ENCODE measurements around the gene VAV3. TPM values are rescaled to one million over a fixed set of nuclear protein-coding genes. Genes with fewer than 3 reads are reported as not detected.

Gene VAV3
- total and polyA plus RNA-seq, 9 of the 15 experiments (the other 6 are each of a cell fraction or from before 2014, with no cell fraction given): not detected

DNA sequence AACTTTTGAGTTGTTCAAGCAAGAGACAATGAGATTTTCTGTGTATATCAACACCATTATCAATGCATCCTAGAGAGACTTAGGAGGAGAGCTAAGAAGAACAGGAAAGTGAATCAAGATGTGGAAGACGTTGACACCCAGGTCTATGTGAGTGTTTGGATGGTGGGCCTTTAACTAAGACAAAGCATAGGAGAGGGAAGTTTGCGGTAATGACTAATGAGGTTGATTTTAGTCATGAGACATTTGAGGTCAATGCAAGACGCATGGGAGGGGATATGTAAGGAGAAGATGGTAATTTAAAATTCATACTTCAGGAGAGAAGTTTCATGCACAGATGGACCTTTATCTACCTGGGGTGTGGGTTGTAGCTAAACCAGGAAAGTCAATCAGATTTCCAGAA, 269.6 kb downstream of the VAV3 start:
- no peaks in the 10 kb centered on the region for H3K9me1 ChIP-seq (ENCODE audit: control insufficient read depth, insufficient read depth, low read length)
- ChIA-PET CTCF (ENCODE audit: low intra/inter-chr PET ratio) (no interaction called here), POLR2A (no interaction called here)
- in situ Hi-C loops (cut with MboI): no loop called here
- DNase-seq (ENCODE audit: extremely low read depth in 1 of 4, low spot score in 3 of 4): no peak
- no peaks in the 10 kb centered on the region for H3K36me3 ChIP-seq (ENCODE audit: control insufficient read depth, insufficient read depth, low read length)
- intact Hi-C loops (cut with micrococcal nuclease): no loop called here
- 0% methylated on average over 3 of the region's 3 CpGs for WGBS (ENCODE audit: insufficient coverage, low coverage, missing lambda C conversion rate)
- no peaks in the 10 kb centered on the region for H3K9me3 ChIP-seq (replicated peaks; ENCODE audit: control insufficient read depth, insufficient read depth, low read depth, low read length)
- no peak for FAIRE-seq
- no peak overlapping the region for H3K4me2 ChIP-seq (ENCODE audit: insufficient read depth, low read length)
- no TSS peak for BruUV-seq (replicated peaks)
- H3K9ac ChIP-seq (ENCODE audit: insufficient read depth in 1 of 2, low read depth in 2 of 2, low read length in 2 of 2): no peak overlapping the region
- H3K4me1 ChIP-seq (replicated peaks in 1 of 2; ENCODE audit: control insufficient read depth in 2 of 2, insufficient read depth in 2 of 2, low read length in 2 of 2): no peaks in the 10 kb centered on the region
- H3K27ac ChIP-seq (ENCODE audit: extremely low read depth, low read depth, low read length): no peak overlapping the region
- H2AFZ ChIP-seq (ENCODE audit: low read depth, low read length): no peak overlapping the region
- no peaks in the 10 kb centered on the region for H3K27me3 ChIP-seq (ENCODE audit: control insufficient read depth in 2 of 2, insufficient read depth in 2 of 2, low read length in 2 of 2)
- ATAC-seq: no peak
- TF ChIP-seq DLX4 (CRISPR knock-in tag; IDR thresholded peaks at IDR 0.05) (no peak), ZNF324 (CRISPR knock-in tag; IDR thresholded peaks at IDR 0.05) (no peak), SMARCA4 (IDR thresholded peaks at IDR 0.05) (no peak), ZNF253 (CRISPR knock-in tag; conservative IDR thresholded peaks at IDR 0.05) (no peak), TCF7 (IDR thresholded peaks at IDR 0.05; ENCODE audit: borderline replicate concordance) (no peak), KLF10 (CRISPR knock-in tag; IDR thresholded peaks at IDR 0.05) (no peak), SRF (CRISPR knock-in tag; IDR thresholded peaks at IDR 0.05) (no peak), KDM2B (CRISPR knock-in tag; IDR thresholded peaks at IDR 0.05) (no peak), KAT2B (IDR thresholded peaks at IDR 0.05; ENCODE audit: low read depth, low read length) (no peak)
- TF ChIP-seq, protein P1, sequence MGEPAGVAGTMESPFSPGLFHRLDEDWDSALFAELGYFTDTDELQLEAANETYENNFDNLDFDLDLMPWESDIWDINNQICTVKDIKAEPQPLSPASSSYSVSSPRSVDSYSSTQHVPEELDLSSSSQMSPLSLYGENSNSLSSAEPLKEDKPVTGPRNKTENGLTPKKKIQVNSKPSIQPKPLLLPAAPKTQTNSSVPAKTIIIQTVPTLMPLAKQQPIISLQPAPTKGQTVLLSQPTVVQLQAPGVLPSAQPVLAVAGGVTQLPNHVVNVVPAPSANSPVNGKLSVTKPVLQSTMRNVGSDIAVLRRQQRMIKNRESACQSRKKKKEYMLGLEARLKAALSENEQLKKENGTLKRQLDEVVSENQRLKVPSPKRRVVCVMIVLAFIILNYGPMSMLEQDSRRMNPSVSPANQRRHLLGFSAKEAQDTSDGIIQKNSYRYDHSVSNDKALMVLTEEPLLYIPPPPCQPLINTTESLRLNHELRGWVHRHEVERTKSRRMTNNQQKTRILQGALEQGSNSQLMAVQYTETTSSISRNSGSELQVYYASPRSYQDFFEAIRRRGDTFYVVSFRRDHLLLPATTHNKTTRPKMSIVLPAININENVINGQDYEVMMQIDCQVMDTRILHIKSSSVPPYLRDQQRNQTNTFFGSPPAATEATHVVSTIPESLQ (CRISPR knock-in tag; IDR thresholded peaks at IDR 0.05): no peak
- no peak overlapping the region for H3K4me3 ChIP-seq
- no peaks in the 10 kb centered on the region for H3K79me2 ChIP-seq (ENCODE audit: control insufficient read depth, insufficient read depth, low read length)
- no peaks in the 10 kb centered on the region for H4K20me1 ChIP-seq (replicated peaks; ENCODE audit: control insufficient read depth, insufficient read depth, low read length)
